ENCODE results near the gene LIPC. TPM values are rescaled to one million over a fixed set of nuclear protein-coding genes. Genes with fewer than 3 reads are reported as not detected.

The LIPC gene
- polyA plus RNA-seq, 3 donors = 0.37 TPM; not detected in 2

DNA sequence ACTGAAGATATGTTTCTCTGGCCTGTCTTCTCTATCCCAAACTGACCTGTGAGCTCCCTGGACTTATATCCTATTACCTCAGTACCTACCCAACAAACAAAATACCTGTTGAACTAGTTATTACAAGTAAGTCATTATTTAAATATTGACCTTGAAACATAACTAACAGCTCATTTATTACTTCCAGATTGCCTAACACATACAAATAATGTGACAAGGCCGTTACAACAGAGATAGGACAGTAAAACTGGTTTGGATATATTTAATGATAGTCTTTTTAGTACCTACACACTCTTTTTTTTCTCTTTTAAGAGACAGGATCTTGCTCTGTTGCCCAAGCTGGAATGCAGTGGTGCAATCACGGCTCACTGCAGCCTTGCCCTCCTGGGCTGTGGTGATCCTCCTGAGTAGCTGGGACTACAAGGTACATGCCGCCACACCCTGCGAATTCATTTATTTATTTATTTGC, 172.7 kb downstream of the LIPC start:
- Histone ChIP-seq H3K27me3 (ENCODE audit: control insufficient read depth in 2 of 2, insufficient read depth in 2 of 2, low read length in 2 of 2) (no peaks in the 10 kb centered on the region), H3K36me3 (replicated peaks in 1 of 2; ENCODE audit: control insufficient read depth in 1 of 2, insufficient read depth in 2 of 2, low read length in 2 of 2) (peaks cover 49 to 93% of the 10 kb centered on the region in 2 donors), H3K27ac (ENCODE audit: low read depth in 1 of 2, low read length in 2 of 2) (no peak overlapping the region), H3K4me2 (replicated peaks; ENCODE audit: extremely low read depth, low read length, poor library complexity, severe bottlenecking) (no peak overlapping the region), H3K9ac (ENCODE audit: insufficient read depth, low read length, poor library complexity, severe bottlenecking) (no peak overlapping the region), H3K4me1 (ENCODE audit: control insufficient read depth in 1 of 2, insufficient read depth in 2 of 2, low read length in 2 of 2) (no peaks in the 10 kb centered on the region), H3K9me3 (replicated peaks in 1 of 2; ENCODE audit: control insufficient read depth in 1 of 2, insufficient read depth in 1 of 2, low read length in 2 of 2) (no peaks in the 10 kb centered on the region), H3K79me2 (ENCODE audit: insufficient read depth, low read length) (no peaks in the 10 kb centered on the region), H2AFZ (ENCODE audit: insufficient read depth, low read depth, low read length, poor library complexity, severe bottlenecking) (no peak overlapping the region), H3K4me3 (replicated peaks in 1 of 3; ENCODE audit: low read depth in 2 of 3, low read length in 3 of 3) (no peak overlapping the region), H4K20me1 (ENCODE audit: insufficient read depth, low read length) (peaks cover 21% of the 10 kb centered on the region)
- Mint-ChIP-seq H3K4me3 (no peak overlapping the region), H3K27me3 (ENCODE audit: low read depth in 3 of 3) (no peaks in the 10 kb centered on the region), H3K9me3 (no peaks in the 10 kb centered on the region), H3K36me3 (peaks cover 60 to 65% of the 10 kb centered on the region in 2 donors), H3K4me1 (peaks cover 9% of the 10 kb centered on the region), H3K27ac (peak overlapping the region in 2 of 7 donors; percentile 10 to 40)
- 100% methylated on average over 3 of the region's 4 CpGs for WGBS (ENCODE audit: insufficient coverage)
- TF ChIP-seq, protein P1, sequence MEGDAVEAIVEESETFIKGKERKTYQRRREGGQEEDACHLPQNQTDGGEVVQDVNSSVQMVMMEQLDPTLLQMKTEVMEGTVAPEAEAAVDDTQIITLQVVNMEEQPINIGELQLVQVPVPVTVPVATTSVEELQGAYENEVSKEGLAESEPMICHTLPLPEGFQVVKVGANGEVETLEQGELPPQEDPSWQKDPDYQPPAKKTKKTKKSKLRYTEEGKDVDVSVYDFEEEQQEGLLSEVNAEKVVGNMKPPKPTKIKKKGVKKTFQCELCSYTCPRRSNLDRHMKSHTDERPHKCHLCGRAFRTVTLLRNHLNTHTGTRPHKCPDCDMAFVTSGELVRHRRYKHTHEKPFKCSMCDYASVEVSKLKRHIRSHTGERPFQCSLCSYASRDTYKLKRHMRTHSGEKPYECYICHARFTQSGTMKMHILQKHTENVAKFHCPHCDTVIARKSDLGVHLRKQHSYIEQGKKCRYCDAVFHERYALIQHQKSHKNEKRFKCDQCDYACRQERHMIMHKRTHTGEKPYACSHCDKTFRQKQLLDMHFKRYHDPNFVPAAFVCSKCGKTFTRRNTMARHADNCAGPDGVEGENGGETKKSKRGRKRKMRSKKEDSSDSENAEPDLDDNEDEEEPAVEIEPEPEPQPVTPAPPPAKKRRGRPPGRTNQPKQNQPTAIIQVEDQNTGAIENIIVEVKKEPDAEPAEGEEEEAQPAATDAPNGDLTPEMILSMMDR (IDR thresholded peaks at IDR 0.05) = no peak
- intact Hi-C loops (cut with micrococcal nuclease) = no loop called here
- DNase-seq = no peak

DNA sequence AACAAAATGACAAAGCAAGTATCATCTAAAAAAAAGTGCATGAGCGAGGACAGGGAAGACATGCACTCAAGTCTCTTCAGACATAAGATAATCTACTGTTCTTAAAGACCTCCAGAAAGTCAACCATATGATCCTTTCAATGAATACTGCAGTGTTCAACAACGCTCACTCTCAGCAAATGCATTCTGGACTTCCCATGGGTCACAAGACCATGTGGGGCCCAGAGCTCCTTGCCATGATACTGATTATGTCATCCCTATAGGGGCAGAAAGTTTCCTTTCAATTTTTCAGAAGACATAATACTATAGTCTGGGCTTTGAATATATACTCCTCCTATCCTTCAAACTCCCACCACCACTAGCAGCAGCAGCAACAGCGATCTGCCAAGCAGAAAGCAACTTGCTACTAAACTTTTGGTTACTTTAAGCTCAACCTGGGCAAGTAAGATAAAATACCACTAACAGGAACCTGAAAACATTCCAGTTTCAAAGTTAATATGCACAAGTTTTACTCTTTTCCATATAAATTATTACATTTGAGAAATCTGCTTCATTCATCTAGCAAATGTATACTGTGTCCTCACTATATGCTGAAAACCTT, 174.2 kb downstream of the LIPC start:
- WGBS (ENCODE audit: insufficient coverage) = 94% methylated on average over 3 of the region's 3 CpGs
- no peaks in the 10 kb centered on the region for H3K79me2 ChIP-seq (ENCODE audit: insufficient read depth, low read length)
- H3K27ac Mint-ChIP-seq = peak overlapping the region in 1 of 7 donors; percentile 25
- H3K4me1 Mint-ChIP-seq = peaks cover 9% of the 10 kb centered on the region
- intact Hi-C loops (cut with micrococcal nuclease) = no loop called here
- H3K27me3 Mint-ChIP-seq (ENCODE audit: low read depth in 3 of 3) = no peaks in the 10 kb centered on the region
- H4K20me1 ChIP-seq (ENCODE audit: insufficient read depth, low read length) = peaks cover 21% of the 10 kb centered on the region
- H3K9ac ChIP-seq (ENCODE audit: insufficient read depth, low read length, poor library complexity, severe bottlenecking) = no peak overlapping the region
- DNase-seq = no peak
- H3K27ac ChIP-seq (ENCODE audit: low read depth in 1 of 2, low read length in 2 of 2) = peak overlapping the region in 1 of 2 donors; percentile 29
- no peaks in the 10 kb centered on the region for H3K27me3 ChIP-seq (ENCODE audit: control insufficient read depth in 2 of 2, insufficient read depth in 2 of 2, low read length in 2 of 2)
- H3K4me3 ChIP-seq (replicated peaks in 1 of 3; ENCODE audit: low read depth in 2 of 3, low read length in 3 of 3) = no peak overlapping the region
- peaks cover 70 to 77% of the 10 kb centered on the region in 2 donors for H3K36me3 Mint-ChIP-seq
- peaks cover 65 to 99% of the 10 kb centered on the region in 2 donors for H3K36me3 ChIP-seq (replicated peaks in 1 of 2; ENCODE audit: control insufficient read depth in 1 of 2, insufficient read depth in 2 of 2, low read length in 2 of 2)
- no peaks in the 10 kb centered on the region for H3K9me3 Mint-ChIP-seq
- TF ChIP-seq, protein P1 (IDR thresholded peaks at IDR 0.05) = no peak
- H3K4me3 Mint-ChIP-seq = no peak overlapping the region
- H3K9me3 ChIP-seq (replicated peaks in 1 of 2; ENCODE audit: control insufficient read depth in 1 of 2, insufficient read depth in 1 of 2, low read length in 2 of 2) = no peaks in the 10 kb centered on the region
- no peak overlapping the region for H3K4me2 ChIP-seq (replicated peaks; ENCODE audit: extremely low read depth, low read length, poor library complexity, severe bottlenecking)
- no peak overlapping the region for H2AFZ ChIP-seq (ENCODE audit: insufficient read depth, low read depth, low read length, poor library complexity, severe bottlenecking)
- no peaks in the 10 kb centered on the region for H3K4me1 ChIP-seq (ENCODE audit: control insufficient read depth in 1 of 2, insufficient read depth in 2 of 2, low read length in 2 of 2)

All from CD14-positive monocyte (primary cell).